Tongue (tissue), 2 donors: ENCODE data around the gene SPART. TPM values are rescaled to one million over a fixed set of nuclear protein-coding genes. Genes with fewer than 3 reads are reported as not detected.
"Not testable (repeated sequence)": the region's sequence is repeated elsewhere in the genome, so short reads cannot be mapped to it uniquely, and the experiment has no call there.

Source experiments
- DNase-seq: peaks from one replicate; pipeline ENCODE4 v3.0.0-alpha.2; 2015
- total RNA-seq: library from RNA; depleted of rRNA; stranded (reverse); fragments of >200 nt; gene quantifications from one replicate; pipeline ENCODE4 v1.2.3, GENCODE V29; 2014

SPART gene
- total RNA-seq, 1 donor from 2014 or later: 105 TPM

GRCh38 chr13:36313047-36313969 is 32.9 kb downstream of the SPART start:
- no peak for DNase-seq

GRCh38 chr13:36310417-36311108 is 35.6 kb downstream of the SPART start:
- DNase-seq: no peak

GRCh38 chr13:36302289-36302688 is 43.9 kb downstream of the SPART start:
- no peak for DNase-seq

- not testable (repeated sequence) for DNase-seq
Observed at GRCh38 chr13:36299469-36299868, 46.7 kb downstream of the SPART start.

- peak; percentile 32 for DNase-seq
Observed at GRCh38 chr13:36298535-36299068, 47.6 kb downstream of the SPART start.

- DNase-seq: peak; percentile 87
Observed at GRCh38 chr13:36297366-36298338, 48.5 kb downstream of the SPART start, which contains the start of gene CCDC169. Gene CCDC169, minus strand, starts transcription at chr13:36297814. Its CDS starts 95 bp downstream, at chr13:36297719.

- DNase-seq: no peak
Observed at GRCh38 chr13:36294096-36294495, 52.1 kb downstream of the SPART start.

- no peak for DNase-seq
Observed at GRCh38 chr13:36293497-36293896, 52.7 kb downstream of the SPART start.

- DNase-seq: no peak
Observed at GRCh38 chr13:36288794-36289391, 57.3 kb downstream of the SPART start.

GRCh38 chr13:36286006-36286405 is 60.2 kb downstream of the SPART start:
- no peak for DNase-seq

GRCh38 chr13:36282821-36283432 is 63.3 kb downstream of the SPART start:
- peak; percentile 72 for DNase-seq

- DNase-seq: peak; percentile 84
Observed at GRCh38 chr13:36275190-36276002, 70.8 kb downstream of the SPART start.

GRCh38 chr13:36273431-36273830 is 72.8 kb downstream of the SPART start:
- no peak for DNase-seq

- DNase-seq: no peak
Observed at GRCh38 chr13:36261976-36262375, 84.2 kb downstream of the SPART start.

GRCh38 chr13:36261011-36261410 is 85.2 kb downstream of the SPART start:
- no peak for DNase-seq

GRCh38 chr13:36259361-36260137 is 86.6 kb downstream of the SPART start:
- no peak for DNase-seq

- DNase-seq: no peak
Observed at GRCh38 chr13:36258831-36259230, 87.4 kb downstream of the SPART start.
